OCI-LY1 (cell line): ENCODE measurements around the gene TRMT61B.

ENCODE experiments used
- H2AFZ ChIP-seq: fragments of 200-600 bp; sonication (generic), shearing (Covaris generic); 2 replicates; pipeline ENCODE4 v1.6.0; 2014; ENCODE audit warnings: antibody characterized with exemption, mild to moderate bottlenecking, low read length
- H3F3A ChIP-seq: fragments of 200-600 bp; sonication (generic), shearing (Covaris generic); 2 replicates; pipeline ENCODE4 v1.6.0; 2014; ENCODE audit warnings: mild to moderate bottlenecking, antibody characterized with exemption, low read length, moderate library complexity; ENCODE audit not compliant: insufficient read depth
- H3K27ac ChIP-seq: fragments of 200-600 bp; sonication (generic); 2 replicates; pipeline ENCODE4 v1.5.1; 2014; ENCODE audit warnings: low read length, mixed run types, mild to moderate bottlenecking, low read depth; ENCODE audit not compliant: poor library complexity, severe bottlenecking
- H3K27me3 ChIP-seq: fragments of 200-600 bp; sonication (generic); 2 replicates; pipeline ENCODE4 v1.6.0; 2014; ENCODE audit warnings: antibody characterized with exemption, mild to moderate bottlenecking, low read length, moderate library complexity; ENCODE audit not compliant: insufficient read depth
- H3K36me3 ChIP-seq: fragments of 200-600 bp; sonication (generic); 2 replicates; pipeline ENCODE4 v1.6.1; 2014; ENCODE audit warnings: mild to moderate bottlenecking, antibody characterized with exemption, low read length, moderate library complexity, mixed read lengths; ENCODE audit not compliant: insufficient read depth
- H3K4me1 ChIP-seq: fragments of 200-600 bp; sonication (generic); 2 replicates; pipeline ENCODE4 v1.5.1; 2014; ENCODE audit warnings: mild to moderate bottlenecking, low read length, moderate library complexity; ENCODE audit not compliant: insufficient read depth, severe bottlenecking
- H3K4me2 ChIP-seq: fragments of 200-600 bp; sonication (generic), shearing (Covaris generic); 2 replicates; pipeline ENCODE4 v1.6.1; 2014; ENCODE audit warnings: low read length
- H3K4me3 ChIP-seq: fragments of 200-600 bp; sonication (generic); 2 replicates; pipeline ENCODE4 v1.5.1; 2014; ENCODE audit warnings: low read length, low read depth, mild to moderate bottlenecking, mixed read lengths; ENCODE audit not compliant: poor library complexity, severe bottlenecking
- H3K79me2 ChIP-seq: fragments of 200-600 bp; shearing (Covaris generic); 2 replicates; pipeline ENCODE4 v1.6.1; 2016; ENCODE audit warnings: mixed run types, low read length, mixed read lengths; ENCODE audit not compliant: insufficient read depth
- H3K9ac ChIP-seq: fragments of 200-600 bp; sonication (generic), shearing (Covaris generic); 2 replicates; pipeline ENCODE4 v1.6.1; 2014; ENCODE audit warnings: mild to moderate bottlenecking, low read length, mixed read lengths
- H3K9me2 ChIP-seq: fragments of 200-600 bp; sonication (generic), shearing (Covaris generic); 2 replicates; pipeline ENCODE4 v1.6.1; 2014; ENCODE audit warnings: low read depth, mild to moderate bottlenecking, low read length, mixed read lengths
- H3K9me3 ChIP-seq: fragments of 200-600 bp; shearing (Covaris generic); 2 replicates; pipeline ENCODE4 v1.6.1; 2014; ENCODE audit warnings: low read length, mixed read lengths
- H4K20me1 ChIP-seq: fragments of 200-600 bp; sonication (generic), shearing (Covaris generic); 2 replicates; pipeline ENCODE4 v1.6.0; 2016; ENCODE audit warnings: mild to moderate bottlenecking, low read length; ENCODE audit not compliant: insufficient read depth
- EZH2 ChIP-seq: fragments of 200-600 bp; sonication (generic), shearing (Covaris generic); IDR thresholded peaks from 2 replicates; pipeline ENCODE4 v1.8.0; 2017; ENCODE audit warnings: borderline replicate concordance, mixed run types, mild to moderate bottlenecking, antibody characterized with exemption, low read length, moderate library complexity, mixed read lengths
- TF ChIP-seq, protein P1 (sequence below): fragments of 200-600 bp; sonication (generic), shearing (Covaris generic); IDR thresholded peaks from 2 replicates; pipeline ENCODE4 v1.5.1; 2017; ENCODE audit warnings: mild to moderate bottlenecking, antibody characterized with exemption, low read length, moderate library complexity, mixed read lengths

TRMT61B gene

DNA sequence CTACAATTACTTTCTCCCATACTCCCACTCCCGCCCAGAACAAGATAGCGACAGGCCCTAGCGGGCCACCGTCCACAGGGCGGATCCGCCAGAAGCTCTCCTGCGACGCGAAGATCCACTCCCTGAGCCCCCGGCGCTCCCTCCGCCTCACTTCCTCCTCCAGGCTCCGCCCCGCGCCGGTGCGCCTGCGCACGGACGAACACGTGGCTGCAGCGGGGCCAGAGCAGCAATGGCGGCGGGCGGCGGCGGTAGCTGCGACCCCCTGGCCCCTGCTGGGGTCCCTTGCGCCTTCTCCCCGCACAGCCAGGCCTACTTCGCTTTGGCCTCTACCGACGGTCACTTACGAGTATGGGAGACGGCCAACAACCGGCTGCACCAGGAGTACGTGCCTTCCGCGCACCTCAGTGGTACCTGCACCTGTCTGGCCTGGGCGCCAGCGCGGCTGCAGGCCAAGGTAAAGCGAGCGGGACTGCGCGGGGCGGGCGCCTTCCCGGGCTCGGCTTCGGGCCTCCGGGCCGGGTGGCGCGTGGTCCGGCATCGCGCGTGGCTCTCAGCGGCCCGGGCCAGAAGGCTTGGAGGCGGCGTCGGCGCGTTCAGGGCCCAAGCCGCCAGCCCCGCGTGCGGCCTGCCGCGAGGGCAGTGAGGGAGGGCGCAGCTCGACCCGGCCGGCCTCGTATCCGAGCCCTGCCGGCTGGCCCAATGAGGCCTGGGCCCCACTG is 24.5 kb upstream of the TRMT61B start, which contains the start of gene WDR43:
Gene WDR43, plus strand, starts transcription at position 198 of the 719 bp plus-strand sequence. Its CDS starts 32 bp downstream, at position 230.
- Histone ChIP-seq H3K9ac (peak within 1 kb of the TSS; percentile 100), H3K79me2 (peaks cover 51% of the 10 kb centered on the region), H3K9me3 (no peaks in the 10 kb centered on the region), H3K27me3 (no peaks in the 10 kb centered on the region), H3K9me2 (no peaks in the 10 kb centered on the region), H3F3A (peaks cover 5% of the 10 kb centered on the region; the same call in 1 of the 2 replicates), H3K27ac (peak within 1 kb of the TSS; percentile 65), H3K36me3 (peaks cover 22% of the 10 kb centered on the region; the same call in 1 of the 2 replicates), H2AFZ (no peak within 1 kb of the TSS), H3K4me2 (peak within 1 kb of the TSS; percentile 76), H4K20me1 (peaks cover 13% of the 10 kb centered on the region), H3K4me1 (peaks cover 40% of the 10 kb centered on the region), H3K4me3 (peak within 1 kb of the TSS; percentile 86)
- TF ChIP-seq EZH2, result no peak
- TF ChIP-seq, protein P1, sequence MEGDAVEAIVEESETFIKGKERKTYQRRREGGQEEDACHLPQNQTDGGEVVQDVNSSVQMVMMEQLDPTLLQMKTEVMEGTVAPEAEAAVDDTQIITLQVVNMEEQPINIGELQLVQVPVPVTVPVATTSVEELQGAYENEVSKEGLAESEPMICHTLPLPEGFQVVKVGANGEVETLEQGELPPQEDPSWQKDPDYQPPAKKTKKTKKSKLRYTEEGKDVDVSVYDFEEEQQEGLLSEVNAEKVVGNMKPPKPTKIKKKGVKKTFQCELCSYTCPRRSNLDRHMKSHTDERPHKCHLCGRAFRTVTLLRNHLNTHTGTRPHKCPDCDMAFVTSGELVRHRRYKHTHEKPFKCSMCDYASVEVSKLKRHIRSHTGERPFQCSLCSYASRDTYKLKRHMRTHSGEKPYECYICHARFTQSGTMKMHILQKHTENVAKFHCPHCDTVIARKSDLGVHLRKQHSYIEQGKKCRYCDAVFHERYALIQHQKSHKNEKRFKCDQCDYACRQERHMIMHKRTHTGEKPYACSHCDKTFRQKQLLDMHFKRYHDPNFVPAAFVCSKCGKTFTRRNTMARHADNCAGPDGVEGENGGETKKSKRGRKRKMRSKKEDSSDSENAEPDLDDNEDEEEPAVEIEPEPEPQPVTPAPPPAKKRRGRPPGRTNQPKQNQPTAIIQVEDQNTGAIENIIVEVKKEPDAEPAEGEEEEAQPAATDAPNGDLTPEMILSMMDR, result no peak

DNA sequence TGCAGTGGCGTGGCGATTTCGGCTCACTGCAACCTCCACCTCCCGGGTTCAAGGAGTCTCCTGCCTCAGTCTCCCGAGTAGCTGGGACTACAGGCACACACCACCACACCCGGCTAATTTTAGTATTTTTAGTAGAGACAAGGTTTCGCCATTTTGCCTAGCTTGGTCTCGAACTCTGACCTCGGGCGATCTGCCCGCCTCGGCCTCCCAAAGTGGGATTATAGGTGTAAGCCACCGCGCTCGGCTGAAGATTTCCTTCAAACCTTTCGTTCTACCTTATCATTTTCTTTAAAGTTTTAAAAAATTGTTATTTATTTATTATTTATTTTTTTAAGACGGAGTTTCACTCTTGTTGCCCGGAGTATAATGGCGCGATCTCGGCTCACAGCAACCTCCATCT is 23.4 kb upstream of the TRMT61B start:
- no peaks in the 10 kb centered on the region for H3K9me3 ChIP-seq
- H3K27ac ChIP-seq, result no peak overlapping the region
- peaks cover 22% of the 10 kb centered on the region; the same call in 1 of the 2 replicates for H3K36me3 ChIP-seq
- peaks cover 28% of the 10 kb centered on the region for H3K4me1 ChIP-seq
- H4K20me1 ChIP-seq, result peaks cover 10% of the 10 kb centered on the region
- H3K9me2 ChIP-seq, result no peaks in the 10 kb centered on the region
- H2AFZ ChIP-seq, result no peak overlapping the region
- H3F3A ChIP-seq, result peaks cover 5% of the 10 kb centered on the region; the same call in 1 of the 2 replicates
- no peak overlapping the region for H3K4me3 ChIP-seq
- TF ChIP-seq EZH2, result no peak
- TF ChIP-seq, protein P1, result no peak
- H3K27me3 ChIP-seq, result no peaks in the 10 kb centered on the region
- peaks cover 40% of the 10 kb centered on the region for H3K79me2 ChIP-seq
- no peak overlapping the region for H3K4me2 ChIP-seq
- no peak overlapping the region for H3K9ac ChIP-seq

DNA sequence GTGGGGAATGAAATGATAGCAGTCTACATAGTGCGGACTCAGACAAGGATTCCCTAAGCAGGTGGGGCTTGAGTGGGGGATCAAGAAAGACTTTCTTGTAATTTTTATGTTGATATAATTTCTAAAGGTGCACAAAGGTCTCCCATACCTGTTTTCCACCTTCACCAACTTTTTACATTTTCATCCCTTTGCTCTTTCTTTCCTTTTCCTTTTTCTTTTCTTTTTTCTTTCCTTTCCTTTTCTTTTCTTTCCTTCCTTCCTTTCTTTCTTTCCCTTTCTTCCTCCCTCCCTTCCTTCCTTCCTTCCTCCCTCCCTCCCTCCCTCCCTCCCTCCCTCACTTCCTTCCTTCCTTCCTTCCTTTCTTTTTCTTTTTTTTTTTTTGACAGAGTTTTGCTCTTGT is 10.1 kb upstream of the TRMT61B start:
- no peak overlapping the region for H2AFZ ChIP-seq
- H3K36me3 ChIP-seq, result no peaks in the 10 kb centered on the region
- H3K79me2 ChIP-seq, result no peaks in the 10 kb centered on the region
- H3F3A ChIP-seq, result no peaks in the 10 kb centered on the region
- no peaks in the 10 kb centered on the region for H3K9me3 ChIP-seq
- H3K27ac ChIP-seq, result no peak overlapping the region
- TF ChIP-seq, protein P1, result no peak
- no peak for TF ChIP-seq EZH2
- no peak overlapping the region for H3K4me3 ChIP-seq
- H3K27me3 ChIP-seq, result 0 out of 2 replicates have a peak, but pooled peaks cover 3% of the 10 kb centered on the region
- no peak overlapping the region for H3K9ac ChIP-seq
- no peaks in the 10 kb centered on the region for H3K9me2 ChIP-seq
- no peaks in the 10 kb centered on the region for H4K20me1 ChIP-seq
- H3K4me1 ChIP-seq, result no peaks in the 10 kb centered on the region
- H3K4me2 ChIP-seq, result no peak overlapping the region
